AG09309 (cell line): ENCODE measurements around the gene RNASET2.

ENCODE experiments used
- DNase-seq: peaks from one replicate; pipeline ENCODE4 v3.0.0-alpha.2; 2010; ENCODE audit warnings: low read depth
- H3K4me3 ChIP-seq: 2 replicates; pipeline ENCODE4 v1.5.1; 2011; ENCODE audit warnings: mild to moderate bottlenecking, low read depth, low read length, moderate library complexity; ENCODE audit not compliant: control insufficient read depth
- TF ChIP-seq, protein P1 (sequence below): IDR thresholded peaks from 2 replicates; pipeline ENCODE4 v1.5.1; 2011; ENCODE audit warnings: mild to moderate bottlenecking, low read depth, low read length, inconsistent platforms; ENCODE audit not compliant: insufficient read depth, control insufficient read depth; ENCODE audit errors: missing control alignments

The RNASET2 gene

GRCh38 chr6:166947251-166947650, 9.1 kb downstream of the RNASET2 start:
- no peak overlapping the region for H3K4me3 ChIP-seq
- TF ChIP-seq, protein P1, sequence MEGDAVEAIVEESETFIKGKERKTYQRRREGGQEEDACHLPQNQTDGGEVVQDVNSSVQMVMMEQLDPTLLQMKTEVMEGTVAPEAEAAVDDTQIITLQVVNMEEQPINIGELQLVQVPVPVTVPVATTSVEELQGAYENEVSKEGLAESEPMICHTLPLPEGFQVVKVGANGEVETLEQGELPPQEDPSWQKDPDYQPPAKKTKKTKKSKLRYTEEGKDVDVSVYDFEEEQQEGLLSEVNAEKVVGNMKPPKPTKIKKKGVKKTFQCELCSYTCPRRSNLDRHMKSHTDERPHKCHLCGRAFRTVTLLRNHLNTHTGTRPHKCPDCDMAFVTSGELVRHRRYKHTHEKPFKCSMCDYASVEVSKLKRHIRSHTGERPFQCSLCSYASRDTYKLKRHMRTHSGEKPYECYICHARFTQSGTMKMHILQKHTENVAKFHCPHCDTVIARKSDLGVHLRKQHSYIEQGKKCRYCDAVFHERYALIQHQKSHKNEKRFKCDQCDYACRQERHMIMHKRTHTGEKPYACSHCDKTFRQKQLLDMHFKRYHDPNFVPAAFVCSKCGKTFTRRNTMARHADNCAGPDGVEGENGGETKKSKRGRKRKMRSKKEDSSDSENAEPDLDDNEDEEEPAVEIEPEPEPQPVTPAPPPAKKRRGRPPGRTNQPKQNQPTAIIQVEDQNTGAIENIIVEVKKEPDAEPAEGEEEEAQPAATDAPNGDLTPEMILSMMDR: no peak
- DNase-seq: no peak

GRCh38 chr6:166946125-166946524, 10.2 kb downstream of the RNASET2 start:
- TF ChIP-seq, protein P1: no peak
- no peak for DNase-seq
- H3K4me3 ChIP-seq: no peak overlapping the region

GRCh38 chr6:166944666-166945256, 11.6 kb downstream of the RNASET2 start:
- TF ChIP-seq, protein P1: no peak
- no peak overlapping the region for H3K4me3 ChIP-seq
- DNase-seq: no peak

- no peak overlapping the region for H3K4me3 ChIP-seq
- DNase-seq: no peak
- TF ChIP-seq, protein P1: no peak
These were observed 13.8 kb downstream of the RNASET2 start for GRCh38 chr6:166942393-166943168.

DNA sequence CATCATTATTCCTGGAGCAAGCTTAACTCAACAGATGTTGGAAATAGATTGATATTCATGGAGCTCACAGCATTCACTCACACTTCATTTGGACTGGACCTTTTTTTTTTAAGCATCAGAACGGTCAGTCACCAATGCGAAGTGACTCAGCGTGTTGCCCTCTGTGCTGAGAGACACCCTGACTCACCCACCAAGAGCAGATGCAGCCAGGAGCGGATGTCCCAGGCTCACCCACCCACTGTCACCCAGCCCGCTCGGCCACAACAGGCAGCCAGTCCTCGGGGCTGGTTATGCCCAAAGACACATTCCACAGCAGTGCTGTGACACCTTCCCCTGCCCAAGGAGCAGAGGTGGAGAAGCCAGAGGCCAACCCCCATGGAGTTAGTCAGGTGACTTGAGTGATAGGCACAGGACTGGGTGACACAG, 15.7 kb downstream of the RNASET2 start:
- DNase-seq: no peak
- H3K4me3 ChIP-seq: no peak overlapping the region
- TF ChIP-seq, protein P1: no peak

GRCh38 chr6:166939894-166940293, 16.5 kb downstream of the RNASET2 start:
- DNase-seq: no peak
- no peak overlapping the region for H3K4me3 ChIP-seq
- TF ChIP-seq, protein P1: no peak
